IPS DF 4.7 (cell line): ENCODE measurements around the gene PCBP2.
"Not testable (repeated sequence)": the region's sequence is repeated elsewhere in the genome, so short reads cannot be mapped to it uniquely, and the experiment has no call there.

Source experiments
- DNase-seq: peaks from one replicate; pipeline ENCODE4 v3.0.0-alpha.2; 2013; ENCODE audit warnings: low spot score; ENCODE audit errors: extremely low read depth

Gene PCBP2

DNA sequence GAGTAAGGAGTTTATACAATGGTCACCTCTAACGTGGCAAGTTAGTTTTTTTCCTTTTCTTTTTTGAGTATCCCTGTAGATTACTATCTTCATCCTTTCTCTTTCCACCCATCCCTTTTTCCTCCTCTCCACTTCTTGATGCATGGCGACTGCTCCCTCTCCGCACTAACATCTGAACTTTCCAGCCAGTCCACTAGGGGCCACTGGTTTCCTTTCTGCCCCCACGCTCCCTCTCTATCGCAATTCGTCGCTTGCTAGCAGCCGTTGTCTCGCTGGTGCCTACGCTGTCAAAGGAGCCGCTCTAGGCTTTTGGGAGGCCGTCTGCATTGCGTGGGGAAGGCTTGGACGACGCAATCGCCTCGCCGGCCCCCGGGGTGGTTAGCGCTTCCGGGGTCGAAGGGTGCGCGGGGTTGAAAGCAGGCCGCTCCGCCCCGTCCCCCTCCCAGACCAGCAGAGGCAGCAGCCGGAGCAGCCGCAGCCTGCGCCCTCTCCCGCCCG, at the start of gene PCBP2:
TSS of gene PCBP2 (plus strand) at position 442 of the 498 bp plus-strand sequence. CDS start 2,699 bp downstream, outside the sequence.
- peak; percentile 99 for DNase-seq

GRCh38 chr12:53402351-53402750, 49.6 kb upstream of the PCBP2 start:
- not testable (repeated sequence) for DNase-seq

GRCh38 chr12:53402871-53403270, 49.0 kb upstream of the PCBP2 start:
- DNase-seq = no peak

DNA sequence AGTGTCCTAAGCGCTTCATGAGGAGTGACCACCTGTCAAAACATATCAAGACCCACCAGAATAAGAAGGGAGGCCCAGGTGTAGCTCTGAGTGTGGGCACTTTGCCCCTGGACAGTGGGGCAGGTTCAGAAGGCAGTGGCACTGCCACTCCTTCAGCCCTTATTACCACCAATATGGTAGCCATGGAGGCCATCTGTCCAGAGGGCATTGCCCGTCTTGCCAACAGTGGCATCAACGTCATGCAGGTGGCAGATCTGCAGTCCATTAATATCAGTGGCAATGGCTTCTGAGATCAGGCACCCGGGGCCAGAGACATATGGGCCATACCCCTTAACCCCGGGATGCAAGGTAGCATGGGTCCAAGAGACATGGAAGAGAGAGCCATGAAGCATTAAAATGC, 41.0 kb upstream of the PCBP2 start:
- DNase-seq = no peak

DNA sequence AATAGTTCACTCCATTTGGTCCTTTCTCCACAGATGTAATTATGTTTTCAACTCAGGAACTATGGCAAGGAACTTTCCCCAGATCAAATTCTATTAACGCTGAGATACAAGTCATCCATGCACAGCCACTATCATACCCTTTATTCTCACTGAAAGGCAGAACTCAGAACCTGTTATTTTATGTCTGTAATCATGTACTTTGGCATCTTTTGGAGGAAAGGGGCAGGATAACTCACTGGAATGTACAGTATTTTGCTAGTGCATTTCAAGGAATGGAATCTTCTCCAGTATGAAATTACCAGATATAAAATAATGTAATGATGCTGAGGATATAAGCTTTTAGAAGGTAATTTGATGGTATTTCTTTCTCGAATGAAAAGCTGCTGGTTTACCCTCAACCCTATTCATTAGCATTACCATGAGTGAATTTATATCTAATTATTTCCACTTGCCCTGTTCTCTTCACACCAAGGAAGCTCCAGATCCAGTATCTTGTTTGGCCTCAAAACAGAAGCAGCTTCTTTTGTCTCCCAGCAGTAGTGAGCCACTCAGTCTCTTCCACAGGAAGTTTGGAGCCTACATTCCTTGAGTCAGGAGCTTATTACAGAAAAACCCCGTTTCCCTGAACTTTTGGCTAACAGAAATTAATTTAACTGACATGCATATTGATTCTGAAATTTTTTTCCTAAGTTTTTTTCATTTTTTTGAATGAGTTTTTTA, 38.3 kb upstream of the PCBP2 start:
- DNase-seq = no peak

DNA sequence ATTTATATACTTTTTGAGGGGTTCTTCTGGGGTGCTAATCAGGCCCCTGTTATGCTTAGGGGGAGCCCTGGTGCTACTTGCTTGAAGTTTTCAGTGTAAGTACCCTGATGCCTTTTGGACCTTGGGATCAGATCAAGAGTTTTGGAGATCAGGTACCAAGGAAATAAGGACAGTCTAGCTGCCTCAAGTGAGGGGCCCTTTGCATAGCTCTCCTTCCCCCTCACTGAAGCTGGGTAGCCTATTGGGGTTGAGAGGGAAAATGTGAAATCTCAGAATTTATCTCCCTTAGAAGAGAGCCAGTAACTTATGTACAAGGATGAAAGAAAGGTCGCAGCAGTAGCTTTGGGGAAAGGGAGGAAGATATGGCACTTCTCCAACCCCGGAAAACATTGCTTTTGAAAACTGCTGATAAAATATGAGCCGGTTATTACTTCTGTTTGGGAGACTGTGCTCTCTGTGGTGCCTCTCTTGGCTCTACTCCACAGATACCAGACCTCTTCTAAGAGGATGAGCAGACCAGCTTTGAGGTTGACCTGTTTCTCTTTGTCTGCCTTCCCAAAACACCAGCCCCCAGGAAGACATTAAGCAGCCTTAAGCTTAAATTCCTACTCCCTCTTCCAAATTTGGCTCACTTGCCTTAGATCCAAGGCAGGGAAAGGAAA, 37.0 kb upstream of the PCBP2 start:
- DNase-seq = no peak

DNA sequence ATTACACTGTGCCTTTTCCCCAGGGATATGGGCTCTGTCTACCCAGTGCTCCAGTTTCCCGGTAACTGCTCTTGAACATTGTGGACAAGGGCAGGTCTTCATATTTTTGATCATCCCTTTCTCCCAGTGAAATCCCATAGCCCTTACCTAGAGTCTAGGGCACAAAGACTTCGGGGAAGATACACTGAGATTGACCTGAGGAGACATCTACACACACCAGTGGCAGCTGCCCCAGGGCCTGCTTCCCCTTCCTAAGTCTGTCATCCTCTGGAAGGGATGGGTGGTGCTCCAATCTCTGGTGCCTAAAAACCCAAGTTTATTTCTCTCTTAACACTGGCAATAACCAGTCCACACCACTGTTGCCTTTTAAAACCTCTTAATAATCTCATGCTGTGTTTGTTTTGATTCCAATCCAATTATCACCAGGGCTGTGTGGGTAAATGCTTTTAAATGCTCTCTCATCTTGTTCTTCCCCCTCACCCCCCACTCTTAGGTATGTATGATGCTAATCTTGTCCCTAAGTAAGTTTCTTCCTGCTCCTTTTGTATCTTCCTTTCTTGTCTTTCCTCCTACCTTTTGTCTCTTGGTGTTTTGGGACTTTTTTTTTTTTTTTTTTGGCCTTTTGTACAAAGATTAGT, 36.0 kb upstream of the PCBP2 start:
- not testable (repeated sequence) for DNase-seq

- not testable (repeated sequence) for DNase-seq
Observed at GRCh38 chr12:53417291-53417816, 34.5 kb upstream of the PCBP2 start.

DNA sequence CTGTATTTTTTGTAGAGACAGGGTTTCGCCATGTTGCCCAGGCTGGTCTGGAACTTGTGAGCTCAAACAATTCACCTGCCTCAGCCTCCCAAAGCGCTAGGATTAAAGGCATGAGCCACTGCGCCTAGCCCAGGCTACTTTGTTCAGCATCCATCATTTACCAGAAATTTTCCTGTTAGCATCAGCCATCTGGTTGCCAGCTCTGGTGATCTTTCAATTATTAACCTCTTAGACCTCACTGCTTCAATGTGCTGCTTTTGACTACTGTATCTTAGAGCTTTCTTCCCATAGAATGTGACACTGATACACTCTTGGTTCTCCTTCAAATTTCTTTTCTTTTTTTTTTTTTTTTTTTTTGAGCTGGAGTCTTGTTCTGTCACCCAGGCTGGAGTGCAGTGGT, 33.7 kb upstream of the PCBP2 start:
- no peak for DNase-seq

DNA sequence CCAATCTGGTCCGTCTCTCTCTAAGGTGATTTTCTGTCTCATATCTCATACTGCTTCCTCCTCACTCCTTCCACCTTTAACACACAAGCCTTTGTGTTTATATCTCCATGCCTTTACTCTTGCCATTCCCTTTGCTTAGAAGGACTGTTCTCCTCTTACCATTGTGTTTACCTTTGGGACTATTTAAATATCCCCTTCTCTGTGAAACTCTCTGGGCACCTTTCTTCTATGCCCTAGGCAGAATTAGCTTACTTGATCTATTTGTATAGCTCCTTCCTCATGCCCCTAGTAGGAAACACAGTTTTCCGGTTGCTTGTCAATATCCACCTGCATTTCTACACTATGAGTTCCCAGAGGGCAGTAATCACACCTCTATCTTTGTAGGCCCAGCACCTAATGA, 32.1 kb upstream of the PCBP2 start:
- DNase-seq = no peak

GRCh38 chr12:53422247-53422646, 29.7 kb upstream of the PCBP2 start:
- not testable (repeated sequence) for DNase-seq

- DNase-seq = no peak
Observed at GRCh38 chr12:53423597-53423996, 28.3 kb upstream of the PCBP2 start, which contains the start of gene AMHR2. AMHR2 (plus strand) TSS chr12:53423855; CDS start chr12:53423935, 80 bp downstream.

- DNase-seq = no peak
Observed at GRCh38 chr12:53424626-53425514, 27.0 kb upstream of the PCBP2 start.

- DNase-seq = no peak
Observed at GRCh38 chr12:53425515-53426150, 26.3 kb upstream of the PCBP2 start.

DNA sequence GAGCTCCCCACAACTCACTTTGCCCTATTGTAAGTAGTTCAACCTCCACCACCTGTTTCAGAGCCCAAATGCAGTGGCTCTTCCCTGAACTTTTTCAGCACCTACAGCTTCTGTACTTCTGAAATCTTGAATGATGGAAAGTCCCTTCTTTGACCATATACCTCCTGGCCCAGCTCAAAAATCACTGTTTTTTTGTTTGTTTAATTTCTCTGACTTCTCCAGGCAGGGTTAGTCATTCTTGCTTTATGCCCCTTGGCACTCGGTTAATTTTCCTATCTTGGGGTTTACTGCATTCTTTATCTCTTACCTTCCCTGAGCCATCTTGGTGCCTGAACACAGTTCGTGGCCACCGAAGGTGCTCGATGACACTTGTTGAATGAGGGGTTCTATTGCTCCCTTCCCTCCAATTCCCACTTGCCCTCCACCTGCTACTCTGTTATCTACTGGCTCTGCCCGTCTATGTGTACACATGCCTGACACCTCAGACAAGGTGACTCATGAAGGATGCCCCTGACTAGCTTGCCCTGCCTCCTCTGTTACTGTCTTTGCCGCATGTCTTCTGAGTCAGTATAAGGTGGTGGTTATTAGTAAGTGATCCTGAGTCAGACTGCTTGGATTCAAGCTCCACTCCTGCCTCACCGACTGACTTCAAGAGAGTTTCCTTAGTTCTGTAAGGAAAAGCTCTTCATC, 23.9 kb upstream of the PCBP2 start:
- DNase-seq = no peak

GRCh38 chr12:53428741-53429140, 23.2 kb upstream of the PCBP2 start:
- DNase-seq = no peak

GRCh38 chr12:53430116-53430515, 21.8 kb upstream of the PCBP2 start:
- no peak for DNase-seq

- no peak for DNase-seq
Observed at GRCh38 chr12:53431187-53431586, 20.7 kb upstream of the PCBP2 start.

- not testable (repeated sequence) for DNase-seq
Observed at GRCh38 chr12:53435326-53435725, 16.6 kb upstream of the PCBP2 start.

GRCh38 chr12:53439582-53439981, 12.3 kb upstream of the PCBP2 start:
- DNase-seq = not testable (repeated sequence)
